CD4-positive, CD25-positive, alpha-beta regulatory T cell (primary cell): Measurements from ENCODE around the gene RFX2. TPM values are rescaled to one million over a fixed set of nuclear protein-coding genes. Genes with fewer than 3 reads are reported as not detected.
A peak's percentile ranks its signal among the peaks of the same experiment; 100 is the strongest.

Experiments
- ATAC-seq, 2 donors: fragments of 150-1000 bp; cut with Tn5 transposase; one replicate each; pipeline ENCODE4 v1.10.0; 2021; ENCODE audit warnings: low read depth in 2 of 2, moderate number of reproducible peaks in 2 of 2, moderate library complexity in 1 of 2
- DNase-seq, 3 donors: peaks; one replicate each; pipeline versions ENCODE4 v3.0.0 to v3.0.0-alpha.2; 2012 to 2022; ENCODE audit warnings: mixed read lengths in 1 of 3
- H3K27ac ChIP-seq: one replicate; pipeline ENCODE4 v1.7.0; 2013; ENCODE audit warnings: mild to moderate bottlenecking, low read length; ENCODE audit not compliant: insufficient read depth, poor library complexity, severe bottlenecking
- H3K27me3 ChIP-seq: one replicate; pipeline ENCODE4 v1.7.0; 2013; ENCODE audit warnings: low read length; ENCODE audit not compliant: control insufficient read depth, insufficient read depth
- H3K36me3 ChIP-seq: one replicate; pipeline ENCODE4 v1.7.0; 2013; ENCODE audit warnings: mild to moderate bottlenecking, low read length, moderate library complexity; ENCODE audit not compliant: control insufficient read depth, insufficient read depth
- H3K4me1 ChIP-seq: 2 replicates; pipeline ENCODE4 v1.7.0; 2013; ENCODE audit warnings: mild to moderate bottlenecking, low read length; ENCODE audit not compliant: insufficient read depth, control insufficient read depth, poor library complexity, severe bottlenecking
- H3K4me3 ChIP-seq: one replicate; pipeline ENCODE4 v1.7.0; 2013; ENCODE audit warnings: low read depth, mild to moderate bottlenecking, low read length, moderate library complexity
- H3K9me3 ChIP-seq, 2 experiments: 1 replicate in 1 of 2; 2 replicates in 1 of 2; pipeline ENCODE4 v1.7.0; 2013; ENCODE audit warnings: low read length in 2 of 2, mild to moderate bottlenecking in 1 of 2, moderate library complexity in 1 of 2; ENCODE audit not compliant: control insufficient read depth in 2 of 2
- H3K27ac Mint-ChIP-seq, 3 donors: one replicate each; pipeline ENCODE4 v1.8.0; 2020 to 2022; ENCODE audit warnings: mild to moderate bottlenecking in 3 of 3, mixed read lengths in 3 of 3, moderate library complexity in 2 of 3
- H3K27me3 Mint-ChIP-seq: one replicate; pipeline ENCODE4 v1.8.0; 2022; ENCODE audit warnings: mild to moderate bottlenecking, mixed read lengths
- H3K36me3 Mint-ChIP-seq: one replicate; pipeline ENCODE4 v1.8.0; 2020; ENCODE audit warnings: mixed read lengths
- H3K4me1 Mint-ChIP-seq, 4 donors: one replicate each; pipeline ENCODE4 v1.8.0; 2020 to 2022; ENCODE audit warnings: mixed read lengths in 4 of 4, mild to moderate bottlenecking in 1 of 4
- H3K4me3 Mint-ChIP-seq, 4 donors: one replicate each; pipeline ENCODE4 v1.8.0; 2020 to 2022; ENCODE audit warnings: mild to moderate bottlenecking in 4 of 4, mixed read lengths in 4 of 4, moderate library complexity in 3 of 4
- H3K9me3 Mint-ChIP-seq, 7 donors: one replicate each; pipeline ENCODE4 v1.8.0; 2020 to 2022; ENCODE audit warnings: mixed read lengths in 7 of 7, mild to moderate bottlenecking in 3 of 7, moderate library complexity in 2 of 7
- polyA plus RNA-seq, 4 donors: library from polyadenylated mRNA; unstranded; fragments of 300-500 nt; fragmentation: Illumina TruSeq; gene quantifications; one replicate each; pipeline ENCODE4 v1.2.3, GENCODE V29; 2021
- total RNA-seq: library from RNA; stranded (reverse); gene quantifications from one replicate; pipeline ENCODE4 v1.2.3, GENCODE V29; 2022

Gene RFX2
- total and polyA plus RNA-seq, 5 donors from 2014 or later: 1.3 to 3.3 (median 2.3) TPM

- ATAC-seq: no peak
- H3K36me3 Mint-ChIP-seq: peaks cover 16% of the 10 kb centered on the region
Observed at GRCh38 chr19:5976768-5977167, 133.5 kb downstream of the RFX2 start.

DNA sequence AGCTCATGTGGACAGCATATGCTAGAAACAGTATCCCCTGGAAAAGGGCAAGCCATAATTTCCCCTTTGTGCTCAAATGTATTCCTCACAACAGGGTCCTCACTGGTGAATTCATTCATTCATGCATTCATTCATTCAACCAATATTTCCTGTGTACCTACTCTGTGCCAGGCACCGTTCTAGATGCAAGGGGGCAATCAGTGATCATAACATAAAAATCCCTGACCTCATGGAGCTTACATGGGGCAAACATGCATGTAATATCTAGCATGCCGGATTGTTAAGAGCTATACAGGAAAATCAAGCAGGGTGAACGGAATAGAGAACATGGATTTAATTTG lies 134.9 kb downstream of the RFX2 start:
- Histone ChIP-seq H3K4me1 (peaks cover 74% of the 10 kb centered on the region), H3K9me3 (no peaks in the 10 kb centered on the region), H3K27ac (peak overlapping the region; percentile 88), H3K4me3 (peak overlapping the region; percentile 78), H3K36me3 (peaks cover 26% of the 10 kb centered on the region), H3K27me3 (no peaks in the 10 kb centered on the region)
- no peak for DNase-seq
- Mint-ChIP-seq H3K27me3 (no peaks in the 10 kb centered on the region), H3K27ac (peak overlapping the region; percentile 82 to 95 (median 89)), H3K36me3 (peaks cover 16% of the 10 kb centered on the region), H3K9me3 (peaks cover 0 to 3% (median 0%) of the 10 kb centered on the region in 7 donors), H3K4me1 (peaks cover 12 to 85% (median 62%) of the 10 kb centered on the region in 4 donors), H3K4me3 (peak overlapping the region; percentile 94 to 97 (median 96))
- ATAC-seq: no peak

More at GRCh38 chr19:5976768-5977167, 133.5 kb downstream of the RFX2 start:
- DNase-seq: no peak
- peaks cover 12 to 75% (median 54%) of the 10 kb centered on the region in 4 donors for H3K4me1 Mint-ChIP-seq
- H3K4me1 ChIP-seq: peaks cover 71% of the 10 kb centered on the region
- no peaks in the 10 kb centered on the region for H3K27me3 Mint-ChIP-seq
- H3K27ac ChIP-seq: peak overlapping the region; percentile 88
- no peaks in the 10 kb centered on the region for H3K9me3 ChIP-seq
- H3K27me3 ChIP-seq: no peaks in the 10 kb centered on the region
- peak overlapping the region; percentile 94 to 96 (median 95) for H3K27ac Mint-ChIP-seq
- H3K4me3 ChIP-seq: peak overlapping the region; percentile 94
- H3K36me3 ChIP-seq: peaks cover 24% of the 10 kb centered on the region
- H3K9me3 Mint-ChIP-seq: peaks cover 0 to 3% (median 0%) of the 10 kb centered on the region in 7 donors
- H3K4me3 Mint-ChIP-seq: peak overlapping the region; percentile 94 to 97 (median 96)

DNA sequence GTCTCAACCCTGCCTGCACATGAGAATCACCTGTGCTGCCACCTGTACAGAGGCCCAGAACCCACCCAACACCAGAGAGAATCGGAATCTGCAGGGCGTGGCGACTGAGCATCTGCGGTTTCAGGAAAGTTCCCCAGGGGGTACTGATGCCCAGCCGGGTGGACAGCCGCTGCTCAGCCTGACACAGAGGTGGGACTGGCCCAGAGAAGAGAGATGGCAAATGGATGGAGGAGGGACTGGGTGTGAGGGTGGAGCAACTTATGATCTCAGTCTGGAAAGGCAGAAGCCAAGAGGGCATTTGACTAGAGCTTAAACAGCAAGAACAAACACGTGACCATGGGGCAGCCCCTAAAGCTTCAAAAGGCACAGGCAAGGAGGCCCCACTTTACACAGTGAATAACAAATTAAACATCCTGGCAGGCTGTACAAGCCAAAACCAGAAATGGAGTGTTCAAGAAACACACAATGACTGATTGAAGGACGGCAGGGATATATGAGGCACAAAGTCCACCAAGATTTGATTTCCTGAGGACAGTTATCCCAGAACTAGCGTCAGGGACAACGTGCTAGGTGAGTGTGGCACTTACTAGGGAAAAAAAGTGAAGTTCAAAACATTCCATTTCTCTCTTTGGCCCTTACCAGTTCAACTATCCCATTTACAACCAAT lies 135.4 kb downstream of the RFX2 start:
- no peaks in the 10 kb centered on the region for H3K27me3 Mint-ChIP-seq
- peaks cover 75% of the 10 kb centered on the region for H3K4me1 ChIP-seq
- no peaks in the 10 kb centered on the region for H3K27me3 ChIP-seq
- peaks cover 26% of the 10 kb centered on the region for H3K36me3 ChIP-seq
- H3K4me3 Mint-ChIP-seq: peak overlapping the region; percentile 94 to 97 (median 96)
- H3K27ac Mint-ChIP-seq: peak overlapping the region; percentile 82 to 95 (median 89)
- no peaks in the 10 kb centered on the region for H3K9me3 ChIP-seq
- ATAC-seq (peak; percentile 39 to 45), DNase-seq (peak; percentile 56 to 86 (median 69))
- peaks cover 16% of the 10 kb centered on the region for H3K36me3 Mint-ChIP-seq
- H3K4me3 ChIP-seq: peak overlapping the region; percentile 78
- peaks cover 12 to 85% (median 64%) of the 10 kb centered on the region in 4 donors for H3K4me1 Mint-ChIP-seq
- peak overlapping the region; percentile 88 for H3K27ac ChIP-seq
- peaks cover 0 to 3% (median 0%) of the 10 kb centered on the region in 7 donors for H3K9me3 Mint-ChIP-seq

DNA sequence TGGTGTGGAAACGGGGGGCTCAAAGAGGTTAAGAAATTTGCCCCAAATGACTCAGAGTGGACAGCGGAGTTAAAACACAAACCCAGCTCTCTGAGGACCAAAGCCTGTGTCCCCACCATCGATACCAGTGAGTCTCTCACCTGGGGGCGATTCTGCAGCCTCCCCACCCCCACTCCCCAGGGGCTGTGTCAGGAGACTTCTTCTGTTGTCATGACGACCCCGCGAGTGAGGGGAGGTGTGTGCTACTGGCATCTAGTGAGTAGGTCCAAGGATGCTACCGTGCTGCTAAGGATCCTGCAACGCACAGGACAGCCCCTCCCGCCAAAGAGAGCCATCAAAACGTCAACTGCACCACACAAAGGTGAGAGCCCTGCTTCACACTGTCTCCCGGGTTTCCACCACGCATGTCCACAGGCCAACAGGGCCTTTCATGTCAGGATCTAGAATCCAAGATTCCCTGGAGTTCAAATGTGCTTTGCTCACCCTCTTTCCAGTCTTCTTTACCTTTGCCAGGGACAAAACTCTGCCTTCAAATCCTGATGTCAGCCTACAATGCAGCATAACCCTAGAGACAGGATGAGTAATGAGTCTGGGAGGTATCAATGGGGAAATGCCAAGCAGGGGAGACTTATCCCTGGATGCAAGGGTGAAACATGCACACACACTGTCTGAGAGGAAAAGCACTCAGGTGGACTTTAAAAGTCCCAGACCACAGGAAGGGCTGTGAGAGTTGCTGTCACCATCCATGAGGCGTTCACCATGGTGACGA lies 136.2 kb downstream of the RFX2 start:
- H3K27me3 ChIP-seq: no peaks in the 10 kb centered on the region
- Mint-ChIP-seq H3K27me3 (no peaks in the 10 kb centered on the region), H3K36me3 (peaks cover 16% of the 10 kb centered on the region), H3K27ac (peak overlapping the region; percentile 26 to 95 (median 82)), H3K4me3 (peak overlapping the region; percentile 94 to 97 (median 96)), H3K9me3 (peaks cover 0 to 3% (median 0%) of the 10 kb centered on the region in 7 donors), H3K4me1 (peaks cover 12 to 86% (median 62%) of the 10 kb centered on the region in 4 donors)
- peak overlapping the region; percentile 78 for H3K4me3 ChIP-seq
- ATAC-seq: no peak
- H3K27ac ChIP-seq: peak overlapping the region; percentile 88
- DNase-seq: no peak
- peaks cover 74% of the 10 kb centered on the region for H3K4me1 ChIP-seq
- no peaks in the 10 kb centered on the region for H3K9me3 ChIP-seq
- peaks cover 27% of the 10 kb centered on the region for H3K36me3 ChIP-seq

DNA sequence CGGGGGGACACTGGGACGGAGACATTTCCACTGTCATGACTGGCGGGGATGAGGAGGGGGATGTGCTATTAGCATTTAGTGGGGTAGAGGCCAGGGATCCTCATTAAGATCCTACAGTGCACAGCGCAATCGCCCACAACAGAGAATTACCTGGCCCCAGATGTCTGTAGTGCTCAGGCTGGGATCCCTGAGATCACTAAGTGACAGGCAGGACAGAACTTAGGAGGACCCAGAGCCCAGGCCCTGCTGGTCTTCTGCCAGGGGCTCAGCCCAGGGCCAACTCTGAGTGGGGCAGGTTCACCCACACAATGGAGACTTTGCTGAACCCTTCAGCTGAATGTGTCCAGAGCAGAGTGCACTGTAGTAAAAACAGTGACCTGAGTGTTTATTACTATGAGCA lies 136.9 kb downstream of the RFX2 start:
- Histone ChIP-seq H3K9me3 (no peaks in the 10 kb centered on the region), H3K4me3 (no peak overlapping the region), H3K27ac (peak overlapping the region; percentile 88), H3K4me1 (peaks cover 74% of the 10 kb centered on the region), H3K36me3 (peaks cover 33% of the 10 kb centered on the region), H3K27me3 (no peaks in the 10 kb centered on the region)
- H3K4me1 Mint-ChIP-seq: peaks cover 12 to 88% (median 64%) of the 10 kb centered on the region in 4 donors
- ATAC-seq (no peak), DNase-seq (no peak)
- H3K9me3 Mint-ChIP-seq: peaks cover 0 to 3% (median 0%) of the 10 kb centered on the region in 7 donors
- peak overlapping the region in 1 of 4 donors; percentile 21 for H3K4me3 Mint-ChIP-seq
- H3K36me3 Mint-ChIP-seq: peaks cover 16% of the 10 kb centered on the region
- H3K27ac Mint-ChIP-seq: peak overlapping the region; percentile 20 to 23 (median 20)
- H3K27me3 Mint-ChIP-seq: no peaks in the 10 kb centered on the region

DNA sequence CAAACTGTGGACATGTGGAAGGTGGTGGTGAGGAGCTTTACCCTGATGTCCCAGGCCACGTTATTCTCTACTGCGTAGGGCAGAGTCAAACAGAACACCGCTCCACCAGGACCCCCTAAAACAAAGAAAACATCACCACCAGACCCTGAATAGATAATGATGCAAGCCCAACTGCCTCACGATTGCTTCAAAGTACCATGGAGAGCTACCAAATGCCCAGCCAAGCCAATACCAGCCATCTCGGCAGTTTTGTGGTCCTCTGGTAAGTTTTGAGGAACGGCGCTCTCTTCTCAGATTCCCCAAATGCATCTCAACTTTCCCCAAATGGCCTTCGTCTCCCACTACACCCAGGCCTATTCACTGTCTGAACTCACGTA lies 138.0 kb downstream of the RFX2 start:
- Mint-ChIP-seq H3K27me3 (no peaks in the 10 kb centered on the region), H3K36me3 (peaks cover 20% of the 10 kb centered on the region), H3K4me1 (peaks cover 21 to 93% (median 69%) of the 10 kb centered on the region in 4 donors), H3K4me3 (peak overlapping the region; percentile 52 to 79 (median 57)), H3K9me3 (no peaks in the 10 kb centered on the region), H3K27ac (peak overlapping the region; percentile 40 to 97 (median 84))
- peaks cover 33% of the 10 kb centered on the region for H3K36me3 ChIP-seq
- H3K27me3 ChIP-seq: no peaks in the 10 kb centered on the region
- H3K27ac ChIP-seq: no peak overlapping the region
- H3K9me3 ChIP-seq: no peaks in the 10 kb centered on the region
- no peak overlapping the region for H3K4me3 ChIP-seq
- peaks cover 82% of the 10 kb centered on the region for H3K4me1 ChIP-seq
- ATAC-seq (no peak), DNase-seq (no peak)

DNA sequence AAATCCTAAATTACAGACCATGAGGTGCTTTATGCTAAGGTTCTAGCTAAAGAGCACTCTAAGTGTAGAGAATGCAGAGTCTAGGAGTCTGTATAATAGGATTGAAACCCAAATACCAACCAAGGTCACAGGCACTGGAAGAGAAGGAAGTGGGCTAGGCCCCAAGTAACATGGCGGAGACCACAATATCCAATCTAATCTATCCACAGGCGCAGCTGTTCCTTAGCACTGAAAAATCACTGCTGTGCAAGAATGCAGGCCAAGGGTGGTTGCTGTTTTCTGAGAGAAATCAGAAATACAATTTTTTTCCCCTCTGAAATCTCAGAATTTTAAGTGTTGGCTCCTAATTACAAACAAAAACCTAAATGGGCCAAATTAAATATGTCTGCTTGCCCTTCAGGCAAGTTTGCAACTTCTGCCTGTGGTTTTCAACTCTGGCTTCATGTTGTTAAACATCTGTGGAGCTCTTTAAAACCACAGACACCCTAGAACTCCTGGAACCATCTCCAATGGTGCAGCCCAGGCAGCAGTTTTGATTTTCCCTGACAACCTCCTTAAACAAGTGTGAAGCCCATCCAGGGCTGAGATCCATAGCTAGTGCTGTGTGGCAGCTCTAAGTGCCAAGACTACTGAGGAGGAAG lies 138.5 kb downstream of the RFX2 start:
- Mint-ChIP-seq H3K4me1 (peaks cover 25 to 94% (median 69%) of the 10 kb centered on the region in 4 donors), H3K27ac (peak overlapping the region; percentile 40 to 97 (median 84)), H3K27me3 (no peaks in the 10 kb centered on the region), H3K36me3 (peaks cover 20% of the 10 kb centered on the region), H3K9me3 (no peaks in the 10 kb centered on the region), H3K4me3 (peak overlapping the region; percentile 52 to 81 (median 66))
- H3K4me3 ChIP-seq: no peak overlapping the region
- peaks cover 82% of the 10 kb centered on the region for H3K4me1 ChIP-seq
- H3K27ac ChIP-seq: no peak overlapping the region
- ATAC-seq (no peak), DNase-seq (no peak)
- no peaks in the 10 kb centered on the region for H3K27me3 ChIP-seq
- peaks cover 33% of the 10 kb centered on the region for H3K36me3 ChIP-seq
- no peaks in the 10 kb centered on the region for H3K9me3 ChIP-seq
